Neutrophil (primary cell): ENCODE data around the gene GNS.

Experiments used
- H3K27ac ChIP-seq: fragments of 200-600 bp; sonication (generic); 2 replicates; pipeline ENCODE4 v1.5.1; 2016; ENCODE audit warnings: mild to moderate bottlenecking, moderate library complexity
- H3K27me3 ChIP-seq: fragments of 200-600 bp; sonication (generic); 2 replicates; pipeline ENCODE4 v1.6.0; 2016; ENCODE audit warnings: mild to moderate bottlenecking
- H3K36me3 ChIP-seq: fragments of 200-600 bp; sonication (generic); 2 replicates; pipeline ENCODE4 v1.5.1; 2017
- H3K4me1 ChIP-seq, 2 experiments: fragments of 200-600 bp in 1 of 2; sonication (generic) in 1 of 2; 1 replicate in 1 of 2; 2 replicates in 1 of 2; pipeline versions ENCODE4 v1.5.1 to v1.6.1; 2013 to 2016; ENCODE audit warnings: low read depth in 1 of 2, low read length in 1 of 2, mild to moderate bottlenecking in 1 of 2, moderate library complexity in 1 of 2; ENCODE audit not compliant: control insufficient read depth in 1 of 2, insufficient read depth in 1 of 2
- H3K4me3 ChIP-seq, 2 experiments: fragments of 200-600 bp in 1 of 2; sonication (generic) in 1 of 2; 1 replicate in 1 of 2; 2 replicates in 1 of 2; pipeline ENCODE4 v1.5.1; 2013 to 2016; ENCODE audit warnings: low read depth in 1 of 2, low read length in 1 of 2, mild to moderate bottlenecking in 1 of 2, moderate library complexity in 1 of 2
- H3K9me3 ChIP-seq: fragments of 200-600 bp; sonication (generic); 2 replicates; pipeline ENCODE4 v1.5.1; 2016
- CTCF ChIP-seq: fragments of 200-600 bp; sonication (generic); IDR thresholded peaks from 2 replicates; pipeline ENCODE4 v1.5.1; 2016; ENCODE audit warnings: antibody characterized with exemption

Gene GNS

GRCh38 chr12:64742416-64742815, 16.8 kb downstream of the GNS start:
- no peak for TF ChIP-seq CTCF
- peaks cover 49 to 56% of the 10 kb centered on the region in 2 experiments for H3K4me1 ChIP-seq
- peaks cover 51% of the 10 kb centered on the region for H3K36me3 ChIP-seq
- no peaks in the 10 kb centered on the region for H3K9me3 ChIP-seq
- H3K4me3 ChIP-seq: no peak overlapping the region
- H3K27ac ChIP-seq: no peak overlapping the region
- no peaks in the 10 kb centered on the region for H3K27me3 ChIP-seq

- Histone ChIP-seq H3K9me3 (no peaks in the 10 kb centered on the region), H3K36me3 (peaks cover 59% of the 10 kb centered on the region), H3K4me3 (peak overlapping the region in 1 of 2 experiments; percentile 8), H3K27me3 (no peaks in the 10 kb centered on the region), H3K4me1 (peaks cover 40 to 47% of the 10 kb centered on the region in 2 experiments), H3K27ac (peak overlapping the region; percentile 76)
- TF ChIP-seq CTCF: no peak
Observed at GRCh38 chr12:64740646-64741045, 18.6 kb downstream of the GNS start.

- no peaks in the 10 kb centered on the region for H3K9me3 ChIP-seq
- peaks cover 62% of the 10 kb centered on the region for H3K36me3 ChIP-seq
- H3K4me1 ChIP-seq: peaks cover 35 to 38% of the 10 kb centered on the region in 2 experiments
- no peaks in the 10 kb centered on the region for H3K27me3 ChIP-seq
- no peak for TF ChIP-seq CTCF
- H3K4me3 ChIP-seq: no peak overlapping the region
- H3K27ac ChIP-seq: peak overlapping the region; percentile 76
Observed at GRCh38 chr12:64739778-64740177, 19.4 kb downstream of the GNS start.

GRCh38 chr12:64737539-64737938, 21.7 kb downstream of the GNS start:
- Histone ChIP-seq H3K4me3 (peak overlapping the region in 1 of 2 experiments; percentile 2), H3K27ac (peak overlapping the region; percentile 74), H3K9me3 (no peaks in the 10 kb centered on the region), H3K36me3 (peaks cover 54% of the 10 kb centered on the region), H3K4me1 (peaks cover 35 to 38% of the 10 kb centered on the region in 2 experiments), H3K27me3 (no peaks in the 10 kb centered on the region)
- TF ChIP-seq CTCF: no peak

- TF ChIP-seq CTCF: no peak
- H3K4me1 ChIP-seq: peaks cover 35 to 38% of the 10 kb centered on the region in 2 experiments
- H3K9me3 ChIP-seq: no peaks in the 10 kb centered on the region
- no peak overlapping the region for H3K4me3 ChIP-seq
- peaks cover 48% of the 10 kb centered on the region for H3K36me3 ChIP-seq
- peak overlapping the region; percentile 74 for H3K27ac ChIP-seq
- no peaks in the 10 kb centered on the region for H3K27me3 ChIP-seq
Observed at GRCh38 chr12:64736771-64737170, 22.4 kb downstream of the GNS start.

GRCh38 chr12:64735442-64735841, 23.8 kb downstream of the GNS start:
- no peak overlapping the region for H3K4me3 ChIP-seq
- peaks cover 48% of the 10 kb centered on the region for H3K36me3 ChIP-seq
- no peaks in the 10 kb centered on the region for H3K27me3 ChIP-seq
- H3K27ac ChIP-seq: peak overlapping the region; percentile 74
- TF ChIP-seq CTCF: no peak
- peaks cover 27 to 28% of the 10 kb centered on the region in 2 experiments for H3K4me1 ChIP-seq
- no peaks in the 10 kb centered on the region for H3K9me3 ChIP-seq
